ENCODE results near the gene PCSK7. TPM values are rescaled to one million over a fixed set of nuclear protein-coding genes. Genes with fewer than 3 reads are reported as not detected.
"Not testable (repeated sequence)": the region's sequence is repeated elsewhere in the genome, so short reads cannot be mapped to it uniquely, and the experiment has no call there.

The PCSK7 gene
- polyA plus RNA-seq, 1 experiment: 23.5 TPM

DNA sequence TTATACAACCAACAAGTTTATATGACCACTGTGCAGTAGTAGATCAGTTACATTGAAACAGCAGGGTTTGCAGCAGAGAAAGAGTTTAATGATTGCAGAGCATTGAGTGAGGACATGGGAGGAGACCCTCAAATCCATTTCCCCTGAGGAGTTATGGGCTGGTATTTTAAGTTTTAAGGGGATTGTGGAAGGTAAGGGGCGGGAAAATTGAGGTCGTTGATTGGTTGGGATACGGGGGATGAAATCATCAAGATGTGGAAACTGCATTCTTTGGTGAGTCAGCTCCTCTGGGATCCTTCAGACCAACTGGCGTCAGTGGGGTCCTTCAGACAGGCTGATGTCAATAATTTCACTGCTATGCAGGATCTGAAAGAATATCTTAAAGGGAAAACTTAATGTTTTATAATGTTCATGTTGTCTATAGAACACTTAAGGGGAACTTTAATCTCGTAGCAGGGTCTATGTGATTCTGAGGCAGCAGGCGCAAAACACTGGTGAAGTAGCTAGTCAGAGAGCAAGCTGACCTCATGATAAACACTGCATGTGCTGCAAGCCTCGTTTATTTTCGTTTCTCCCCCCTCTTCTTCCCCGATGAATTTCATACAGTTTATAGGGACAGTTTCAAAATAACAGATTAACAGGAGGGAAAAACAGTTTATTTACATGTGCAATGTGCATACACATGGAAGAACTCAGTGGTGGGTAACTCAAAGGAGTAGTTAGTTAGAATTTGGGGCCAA is 41.8 kb upstream of the PCSK7 start:
- H3K9me3 ChIP-seq (ENCODE audit: control insufficient read depth, insufficient read depth, low read length): no peaks in the 10 kb centered on the region
- TF ChIP-seq, protein P1, sequence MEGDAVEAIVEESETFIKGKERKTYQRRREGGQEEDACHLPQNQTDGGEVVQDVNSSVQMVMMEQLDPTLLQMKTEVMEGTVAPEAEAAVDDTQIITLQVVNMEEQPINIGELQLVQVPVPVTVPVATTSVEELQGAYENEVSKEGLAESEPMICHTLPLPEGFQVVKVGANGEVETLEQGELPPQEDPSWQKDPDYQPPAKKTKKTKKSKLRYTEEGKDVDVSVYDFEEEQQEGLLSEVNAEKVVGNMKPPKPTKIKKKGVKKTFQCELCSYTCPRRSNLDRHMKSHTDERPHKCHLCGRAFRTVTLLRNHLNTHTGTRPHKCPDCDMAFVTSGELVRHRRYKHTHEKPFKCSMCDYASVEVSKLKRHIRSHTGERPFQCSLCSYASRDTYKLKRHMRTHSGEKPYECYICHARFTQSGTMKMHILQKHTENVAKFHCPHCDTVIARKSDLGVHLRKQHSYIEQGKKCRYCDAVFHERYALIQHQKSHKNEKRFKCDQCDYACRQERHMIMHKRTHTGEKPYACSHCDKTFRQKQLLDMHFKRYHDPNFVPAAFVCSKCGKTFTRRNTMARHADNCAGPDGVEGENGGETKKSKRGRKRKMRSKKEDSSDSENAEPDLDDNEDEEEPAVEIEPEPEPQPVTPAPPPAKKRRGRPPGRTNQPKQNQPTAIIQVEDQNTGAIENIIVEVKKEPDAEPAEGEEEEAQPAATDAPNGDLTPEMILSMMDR (IDR thresholded peaks at IDR 0.05; ENCODE audit: low read depth, low read length): no peak
- H3K27me3 ChIP-seq (ENCODE audit: control insufficient read depth, insufficient read depth, low read length): no peaks in the 10 kb centered on the region
- ChIA-PET CTCF (interaction anchor here (1.5 kb wide), 1 partner anchor 34 kb away, joined by 5 read pairs; no protein-coding TSS in a partner anchor), POLR2A (interaction anchor here (0.7 kb wide), 1 partner anchor 33 kb away, joined by 3 read pairs; no protein-coding TSS in a partner anchor)
- H3K4me3 ChIP-seq (ENCODE audit: low read depth, low read length): peak overlapping the region; percentile 47
- DNase-seq (ENCODE audit: low read depth, low spot score): peak; percentile 67
- H3K27ac ChIP-seq (ENCODE audit: low read depth, low read length): peak overlapping the region; percentile 84

DNA sequence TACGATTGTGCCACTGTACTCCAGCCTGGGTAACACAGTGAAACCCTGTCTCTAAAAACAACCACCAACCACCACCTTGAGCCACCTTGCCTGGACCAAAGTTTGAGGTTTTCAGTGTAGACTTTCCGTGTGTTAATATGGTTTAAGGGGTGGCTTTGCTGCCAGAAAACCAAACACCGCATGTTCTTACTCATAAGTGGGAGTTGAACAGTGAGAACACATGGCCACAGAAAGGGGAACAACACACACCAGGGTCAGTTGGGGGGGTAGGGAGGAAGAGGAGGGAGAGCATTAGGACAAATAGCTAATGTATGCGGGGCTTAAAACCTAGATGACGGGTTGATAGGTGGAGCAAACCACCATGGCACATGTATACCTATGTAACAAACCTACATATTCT is 40.3 kb upstream of the PCSK7 start:
- H3K27me3 ChIP-seq (ENCODE audit: control insufficient read depth, insufficient read depth, low read length); H3K9me3 ChIP-seq (ENCODE audit: control insufficient read depth, insufficient read depth, low read length); DNase-seq (ENCODE audit: low read depth, low spot score); H3K4me3 ChIP-seq (ENCODE audit: low read depth, low read length); H3K27ac ChIP-seq (ENCODE audit: low read depth, low read length); POLR2A ChIA-PET: not testable (repeated sequence)
- CTCF ChIA-PET: interaction anchor here (0.8 kb wide), 1 partner anchor 10 kb away, joined by 3 read pairs; no protein-coding TSS in a partner anchor

DNA sequence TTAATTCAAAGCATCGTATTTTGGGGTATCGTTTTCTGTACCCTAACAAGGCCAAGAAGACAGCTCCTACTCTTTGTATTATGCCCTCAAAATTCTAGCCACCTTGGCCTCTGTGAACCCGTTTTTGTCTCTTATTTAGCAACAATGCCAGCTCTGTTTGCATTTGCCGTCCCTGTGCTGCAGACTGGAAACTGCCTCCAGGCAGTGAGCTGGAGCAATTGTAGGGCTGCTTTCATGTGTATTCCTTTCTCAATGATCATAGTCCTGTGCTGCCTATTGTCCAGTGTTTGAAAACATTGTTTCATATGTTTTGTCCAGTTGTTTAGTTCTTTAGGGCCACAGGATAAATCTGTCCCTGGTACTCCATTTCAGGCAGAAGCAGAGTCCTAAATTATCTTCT is 39.3 kb upstream of the PCSK7 start:
- H3K9me3 ChIP-seq (ENCODE audit: control insufficient read depth, insufficient read depth, low read length): no peaks in the 10 kb centered on the region
- ChIA-PET POLR2A (no interaction called here), CTCF (interaction anchor here (0.5 to 0.8 kb wide), 2 partner anchors 9 to 350 kb away, joined by 3 read pairs; no protein-coding TSS in a partner anchor)
- no peak overlapping the region for H3K4me3 ChIP-seq (ENCODE audit: low read depth, low read length)
- TF ChIP-seq, protein P1 (IDR thresholded peaks at IDR 0.05; ENCODE audit: low read depth, low read length): no peak
- no peak overlapping the region for H3K27ac ChIP-seq (ENCODE audit: low read depth, low read length)
- DNase-seq (ENCODE audit: low read depth, low spot score): no peak
- H3K27me3 ChIP-seq (ENCODE audit: control insufficient read depth, insufficient read depth, low read length): no peaks in the 10 kb centered on the region

DNA sequence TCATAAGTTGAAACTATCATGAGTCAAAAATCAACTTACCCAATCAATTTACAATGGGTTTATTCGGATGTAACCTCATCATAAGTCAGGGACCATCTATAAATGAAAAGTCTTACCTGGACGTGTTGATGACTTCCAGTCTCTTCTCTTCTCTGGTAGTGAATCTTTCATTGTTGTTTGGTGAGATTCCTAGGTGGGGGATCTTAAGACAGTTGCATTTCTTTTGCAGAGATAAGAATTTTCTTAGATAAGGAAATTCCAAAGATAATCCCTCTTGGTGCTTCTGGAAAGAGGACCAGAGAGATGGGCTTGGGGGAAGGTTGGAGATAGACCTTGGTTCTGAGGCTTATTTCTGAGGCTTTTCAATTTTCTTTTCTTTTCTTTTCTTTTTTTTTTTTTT is 38.0 kb upstream of the PCSK7 start:
- Histone ChIP-seq H3K27ac (ENCODE audit: low read depth, low read length) (no peak overlapping the region), H3K27me3 (ENCODE audit: control insufficient read depth, insufficient read depth, low read length) (no peaks in the 10 kb centered on the region), H3K4me3 (ENCODE audit: low read depth, low read length) (no peak overlapping the region), H3K9me3 (ENCODE audit: control insufficient read depth, insufficient read depth, low read length) (no peaks in the 10 kb centered on the region)
- TF ChIP-seq, protein P1 (IDR thresholded peaks at IDR 0.05; ENCODE audit: low read depth, low read length): no peak
- ChIA-PET CTCF (no interaction called here), POLR2A (no interaction called here)
- no peak for DNase-seq (ENCODE audit: low read depth, low spot score)

DNA sequence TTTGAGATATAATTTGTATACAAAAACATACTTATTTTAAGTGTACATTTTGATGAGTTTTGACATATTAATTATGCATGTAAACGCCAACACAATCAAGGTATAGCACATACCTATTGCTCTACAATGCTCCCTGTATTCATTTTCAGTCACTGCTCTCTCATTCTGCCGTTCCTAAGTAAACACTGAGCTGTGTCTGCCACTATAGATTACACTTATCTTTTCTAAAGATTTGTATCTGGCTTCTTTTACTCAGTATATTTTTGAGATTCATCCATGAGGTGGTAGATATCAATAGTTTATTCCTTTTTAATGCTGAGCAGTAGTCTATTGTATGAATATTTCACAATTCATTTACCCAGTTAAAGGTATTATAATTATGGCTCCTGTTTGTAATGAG is 33.9 kb upstream of the PCSK7 start:
- ChIA-PET POLR2A (no interaction called here), CTCF (no interaction called here)
- no peak for DNase-seq (ENCODE audit: low read depth, low spot score)
- peaks cover 4% of the 10 kb centered on the region; the same call in 1 of the 2 replicates for H3K9me3 ChIP-seq (ENCODE audit: control insufficient read depth, insufficient read depth, low read length)
- H3K4me3 ChIP-seq (ENCODE audit: low read depth, low read length): no peak overlapping the region
- H3K27me3 ChIP-seq (ENCODE audit: control insufficient read depth, insufficient read depth, low read length): no peaks in the 10 kb centered on the region
- TF ChIP-seq, protein P1 (IDR thresholded peaks at IDR 0.05; ENCODE audit: low read depth, low read length): no peak
- H3K27ac ChIP-seq (ENCODE audit: low read depth, low read length): no peak overlapping the region

DNA sequence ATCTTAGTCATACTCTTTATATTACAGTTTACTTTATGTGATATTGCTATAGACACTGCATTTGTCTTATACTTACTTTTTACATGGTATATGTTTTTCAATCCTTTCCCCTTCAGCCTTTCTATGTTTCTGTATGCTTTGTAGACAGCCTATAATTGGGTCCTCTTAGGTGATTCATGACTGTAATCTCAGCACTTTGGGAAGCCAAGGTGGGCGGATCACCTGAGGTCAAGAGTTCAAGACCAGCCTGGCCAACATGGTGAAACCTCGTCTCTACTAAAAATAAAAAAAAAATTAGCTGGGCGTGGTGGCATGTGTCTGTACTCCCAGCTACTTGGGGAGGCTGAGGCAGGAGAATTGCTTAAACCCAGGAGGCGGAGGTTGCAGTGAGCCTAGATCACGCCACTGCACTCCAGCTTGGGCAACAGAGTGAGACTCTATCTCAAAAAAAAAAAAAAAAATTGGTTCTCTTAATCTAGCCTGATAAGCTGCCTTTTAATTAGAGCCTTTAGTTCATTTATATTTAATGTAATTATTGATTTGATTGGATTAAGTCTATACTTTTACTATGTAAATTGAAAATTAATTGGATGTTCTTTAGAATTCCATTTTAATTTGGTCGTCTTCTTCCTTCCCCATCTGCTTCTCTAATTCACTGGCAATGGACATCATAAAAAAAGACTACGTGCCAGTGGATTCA is 32.9 kb upstream of the PCSK7 start:
- POLR2A ChIA-PET; H3K27me3 ChIP-seq (ENCODE audit: control insufficient read depth, insufficient read depth, low read length); H3K27ac ChIP-seq (ENCODE audit: low read depth, low read length); H3K4me3 ChIP-seq (ENCODE audit: low read depth, low read length); CTCF ChIA-PET; DNase-seq (ENCODE audit: low read depth, low spot score); H3K9me3 ChIP-seq (ENCODE audit: control insufficient read depth, insufficient read depth, low read length): not testable (repeated sequence)

Data from AG04450 (cell line).